Measurements from ENCODE around the gene TIFAB.

TIFAB gene

GRCh38 chr5:135494196-135494595, 42.0 kb upstream of the TIFAB start:
- Histone ChIP-seq H3K27me3 (ENCODE audit: insufficient read depth, low read length) (no peaks in the 10 kb centered on the region), H3K9ac (ENCODE audit: low read length) (no peak overlapping the region), H3K27ac (ENCODE audit: low read depth, low read length, poor library complexity, severe bottlenecking) (no peak overlapping the region), H2AFZ (ENCODE audit: low read length) (no peak overlapping the region), H3K4me2 (ENCODE audit: low read length) (no peak overlapping the region), H3K36me3 (ENCODE audit: insufficient read depth, low read length) (no peaks in the 10 kb centered on the region), H3K9me3 (ENCODE audit: low read length) (no peaks in the 10 kb centered on the region), H3K4me1 (ENCODE audit: insufficient read depth, low read length, severe bottlenecking) (no peaks in the 10 kb centered on the region), H3K4me3 (ENCODE audit: low read depth, low read length, poor library complexity, severe bottlenecking) (no peak overlapping the region), H4K20me1 (ENCODE audit: insufficient read depth, low read length) (no peaks in the 10 kb centered on the region), H3F3A (ENCODE audit: insufficient read depth, low read length) (no peaks in the 10 kb centered on the region), H3K9me2 (ENCODE audit: low read depth, low read length) (no peaks in the 10 kb centered on the region), H3K79me2 (ENCODE audit: insufficient read depth, low read length) (no peaks in the 10 kb centered on the region)
- TF ChIP-seq CTCF (IDR thresholded peaks at IDR 0.05; ENCODE audit: low read length) (no peak), EZH2 (IDR thresholded peaks at IDR 0.05; ENCODE audit: borderline replicate concordance, low read length) (no peak)

GRCh38 chr5:135493406-135494180, 41.4 kb upstream of the TIFAB start:
- no peak overlapping the region for H3K4me3 ChIP-seq (ENCODE audit: low read depth, low read length, poor library complexity, severe bottlenecking)
- no peaks in the 10 kb centered on the region for H3K79me2 ChIP-seq (ENCODE audit: insufficient read depth, low read length)
- no peak overlapping the region for H3K4me2 ChIP-seq (ENCODE audit: low read length)
- H3K9me3 ChIP-seq (ENCODE audit: low read length) = no peaks in the 10 kb centered on the region
- no peak overlapping the region for H3K9ac ChIP-seq (ENCODE audit: low read length)
- no peak overlapping the region for H3K27ac ChIP-seq (ENCODE audit: low read depth, low read length, poor library complexity, severe bottlenecking)
- H3K9me2 ChIP-seq (ENCODE audit: low read depth, low read length) = no peaks in the 10 kb centered on the region
- H3K27me3 ChIP-seq (ENCODE audit: insufficient read depth, low read length) = no peaks in the 10 kb centered on the region
- TF ChIP-seq CTCF (IDR thresholded peaks at IDR 0.05; ENCODE audit: low read length) (no peak), EZH2 (IDR thresholded peaks at IDR 0.05; ENCODE audit: borderline replicate concordance, low read length) (no peak)
- no peaks in the 10 kb centered on the region for H3K4me1 ChIP-seq (ENCODE audit: insufficient read depth, low read length, severe bottlenecking)
- H4K20me1 ChIP-seq (ENCODE audit: insufficient read depth, low read length) = no peaks in the 10 kb centered on the region
- H3K36me3 ChIP-seq (ENCODE audit: insufficient read depth, low read length) = no peaks in the 10 kb centered on the region
- no peaks in the 10 kb centered on the region for H3F3A ChIP-seq (ENCODE audit: insufficient read depth, low read length)
- H2AFZ ChIP-seq (ENCODE audit: low read length) = no peak overlapping the region

GRCh38 chr5:135492319-135492626, 40.1 kb upstream of the TIFAB start:
- H3K36me3 ChIP-seq (ENCODE audit: insufficient read depth, low read length) = no peaks in the 10 kb centered on the region
- no peak overlapping the region for H3K27ac ChIP-seq (ENCODE audit: low read depth, low read length, poor library complexity, severe bottlenecking)
- TF ChIP-seq CTCF (IDR thresholded peaks at IDR 0.05; ENCODE audit: low read length) (no peak), EZH2 (IDR thresholded peaks at IDR 0.05; ENCODE audit: borderline replicate concordance, low read length) (no peak)
- H4K20me1 ChIP-seq (ENCODE audit: insufficient read depth, low read length) = no peaks in the 10 kb centered on the region
- H3K9me3 ChIP-seq (ENCODE audit: low read length) = no peaks in the 10 kb centered on the region
- no peaks in the 10 kb centered on the region for H3K9me2 ChIP-seq (ENCODE audit: low read depth, low read length)
- H3K79me2 ChIP-seq (ENCODE audit: insufficient read depth, low read length) = no peaks in the 10 kb centered on the region
- no peak overlapping the region for H3K4me3 ChIP-seq (ENCODE audit: low read depth, low read length, poor library complexity, severe bottlenecking)
- H3K9ac ChIP-seq (ENCODE audit: low read length) = no peak overlapping the region
- H3F3A ChIP-seq (ENCODE audit: insufficient read depth, low read length) = no peaks in the 10 kb centered on the region
- H3K27me3 ChIP-seq (ENCODE audit: insufficient read depth, low read length) = no peaks in the 10 kb centered on the region
- no peaks in the 10 kb centered on the region for H3K4me1 ChIP-seq (ENCODE audit: insufficient read depth, low read length, severe bottlenecking)
- H3K4me2 ChIP-seq (ENCODE audit: low read length) = no peak overlapping the region
- no peak overlapping the region for H2AFZ ChIP-seq (ENCODE audit: low read length)

Measured in OCI-LY1 (cell line).